ENCODE measurements around the gene ENKD1. TPM values are rescaled to one million over a fixed set of nuclear protein-coding genes. Genes with fewer than 3 reads are reported as not detected.
A peak's percentile ranks its signal among the peaks of the same experiment; 100 is the strongest.

The ENKD1 gene
- total and polyA plus RNA-seq, 2 of the 13 experiments (the other 11 are each of a cell fraction or from before 2014, with no cell fraction given) = 10.8 to 20.8 TPM

DNA sequence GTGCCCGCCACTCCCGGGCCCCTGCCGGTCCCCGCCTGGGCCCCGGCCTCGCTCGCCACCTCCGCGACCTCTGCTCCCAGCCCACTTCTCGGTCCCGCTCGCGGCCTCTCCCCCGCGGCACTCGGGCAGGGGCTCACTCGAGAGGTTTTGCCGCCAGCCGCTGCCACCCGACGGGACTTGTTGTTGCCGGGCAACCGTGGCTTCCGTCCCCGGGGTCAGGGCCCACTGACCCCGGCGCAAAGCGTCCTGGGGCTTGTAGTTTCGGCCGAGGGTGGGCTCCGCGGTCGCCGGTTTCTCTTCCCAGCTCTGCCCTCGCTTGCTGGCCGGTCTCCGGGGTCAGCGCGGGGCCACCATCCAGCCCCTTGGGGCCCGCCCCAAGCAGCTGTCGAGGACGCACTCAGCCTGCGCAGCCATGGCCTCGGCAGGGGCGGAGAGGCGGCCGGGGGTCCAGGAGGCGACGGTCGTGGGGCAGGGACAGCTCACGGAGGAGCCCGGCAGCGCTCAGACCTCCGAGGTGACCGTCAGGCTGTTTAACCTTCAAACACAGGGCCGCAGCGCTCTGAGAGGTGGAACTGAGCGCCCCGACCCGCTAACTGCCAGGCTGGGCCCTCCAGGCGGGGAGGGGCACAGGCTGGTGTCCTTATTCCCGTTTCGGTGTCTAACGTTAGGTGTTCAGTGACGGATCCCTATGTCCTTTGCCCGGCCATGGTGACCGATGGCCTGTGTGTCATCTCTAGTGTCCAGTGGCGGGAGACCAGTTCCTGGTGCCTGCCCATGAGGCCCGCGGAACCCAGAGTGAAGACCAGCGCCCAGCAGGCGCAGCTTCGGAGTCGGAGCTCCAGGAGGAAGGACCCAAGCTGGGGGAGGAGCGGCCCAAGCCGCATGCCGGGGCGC lies at the start of gene ENKD1, which contains the start of gene C16orf86 (continued):
- TF ChIP-seq FOXK1 (CRISPR knock-in tag; IDR thresholded peaks at IDR 0.05; ENCODE audit: borderline replicate concordance, low read depth) = 0 out of 2 replicates have a peak, but pooled peaks have one; percentile 13
- TF ChIP-seq ZBTB38 (CRISPR knock-in tag; IDR thresholded peaks at IDR 0.05) = peak; percentile 63
- TF ChIP-seq, protein P1, sequence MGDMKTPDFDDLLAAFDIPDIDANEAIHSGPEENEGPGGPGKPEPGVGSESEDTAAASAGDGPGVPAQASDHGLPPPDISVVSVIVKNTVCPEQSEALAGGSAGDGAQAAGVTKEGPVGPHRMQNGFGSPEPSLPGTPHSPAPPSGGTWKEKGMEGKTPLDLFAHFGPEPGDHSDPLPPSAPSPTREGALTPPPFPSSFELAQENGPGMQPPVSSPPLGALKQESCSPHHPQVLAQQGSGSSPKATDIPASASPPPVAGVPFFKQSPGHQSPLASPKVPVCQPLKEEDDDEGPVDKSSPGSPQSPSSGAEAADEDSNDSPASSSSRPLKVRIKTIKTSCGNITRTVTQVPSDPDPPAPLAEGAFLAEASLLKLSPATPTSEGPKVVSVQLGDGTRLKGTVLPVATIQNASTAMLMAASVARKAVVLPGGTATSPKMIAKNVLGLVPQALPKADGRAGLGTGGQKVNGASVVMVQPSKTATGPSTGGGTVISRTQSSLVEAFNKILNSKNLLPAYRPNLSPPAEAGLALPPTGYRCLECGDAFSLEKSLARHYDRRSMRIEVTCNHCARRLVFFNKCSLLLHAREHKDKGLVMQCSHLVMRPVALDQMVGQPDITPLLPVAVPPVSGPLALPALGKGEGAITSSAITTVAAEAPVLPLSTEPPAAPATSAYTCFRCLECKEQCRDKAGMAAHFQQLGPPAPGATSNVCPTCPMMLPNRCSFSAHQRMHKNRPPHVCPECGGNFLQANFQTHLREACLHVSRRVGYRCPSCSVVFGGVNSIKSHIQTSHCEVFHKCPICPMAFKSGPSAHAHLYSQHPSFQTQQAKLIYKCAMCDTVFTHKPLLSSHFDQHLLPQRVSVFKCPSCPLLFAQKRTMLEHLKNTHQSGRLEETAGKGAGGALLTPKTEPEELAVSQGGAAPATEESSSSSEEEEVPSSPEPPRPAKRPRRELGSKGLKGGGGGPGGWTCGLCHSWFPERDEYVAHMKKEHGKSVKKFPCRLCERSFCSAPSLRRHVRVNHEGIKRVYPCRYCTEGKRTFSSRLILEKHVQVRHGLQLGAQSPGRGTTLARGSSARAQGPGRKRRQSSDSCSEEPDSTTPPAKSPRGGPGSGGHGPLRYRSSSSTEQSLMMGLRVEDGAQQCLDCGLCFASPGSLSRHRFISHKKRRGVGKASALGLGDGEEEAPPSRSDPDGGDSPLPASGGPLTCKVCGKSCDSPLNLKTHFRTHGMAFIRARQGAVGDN (CRISPR knock-in tag; IDR thresholded peaks at IDR 0.05) = peak; percentile 46; the same call in 1 of the 2 replicates
- TF ChIP-seq, protein P2, sequence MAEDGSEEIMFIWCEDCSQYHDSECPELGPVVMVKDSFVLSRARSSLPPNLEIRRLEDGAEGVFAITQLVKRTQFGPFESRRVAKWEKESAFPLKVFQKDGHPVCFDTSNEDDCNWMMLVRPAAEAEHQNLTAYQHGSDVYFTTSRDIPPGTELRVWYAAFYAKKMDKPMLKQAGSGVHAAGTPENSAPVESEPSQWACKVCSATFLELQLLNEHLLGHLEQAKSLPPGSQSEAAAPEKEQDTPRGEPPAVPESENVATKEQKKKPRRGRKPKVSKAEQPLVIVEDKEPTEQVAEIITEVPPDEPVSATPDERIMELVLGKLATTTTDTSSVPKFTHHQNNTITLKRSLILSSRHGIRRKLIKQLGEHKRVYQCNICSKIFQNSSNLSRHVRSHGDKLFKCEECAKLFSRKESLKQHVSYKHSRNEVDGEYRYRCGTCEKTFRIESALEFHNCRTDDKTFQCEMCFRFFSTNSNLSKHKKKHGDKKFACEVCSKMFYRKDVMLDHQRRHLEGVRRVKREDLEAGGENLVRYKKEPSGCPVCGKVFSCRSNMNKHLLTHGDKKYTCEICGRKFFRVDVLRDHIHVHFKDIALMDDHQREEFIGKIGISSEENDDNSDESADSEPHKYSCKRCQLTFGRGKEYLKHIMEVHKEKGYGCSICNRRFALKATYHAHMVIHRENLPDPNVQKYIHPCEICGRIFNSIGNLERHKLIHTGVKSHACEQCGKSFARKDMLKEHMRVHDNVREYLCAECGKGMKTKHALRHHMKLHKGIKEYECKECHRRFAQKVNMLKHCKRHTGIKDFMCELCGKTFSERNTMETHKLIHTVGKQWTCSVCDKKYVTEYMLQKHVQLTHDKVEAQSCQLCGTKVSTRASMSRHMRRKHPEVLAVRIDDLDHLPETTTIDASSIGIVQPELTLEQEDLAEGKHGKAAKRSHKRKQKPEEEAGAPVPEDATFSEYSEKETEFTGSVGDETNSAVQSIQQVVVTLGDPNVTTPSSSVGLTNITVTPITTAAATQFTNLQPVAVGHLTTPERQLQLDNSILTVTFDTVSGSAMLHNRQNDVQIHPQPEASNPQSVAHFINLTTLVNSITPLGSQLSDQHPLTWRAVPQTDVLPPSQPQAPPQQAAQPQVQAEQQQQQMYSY (CRISPR knock-in tag; IDR thresholded peaks at IDR 0.05) = no peak; the same call in 1 of the 2 replicates
- TF ChIP-seq, protein P3, sequence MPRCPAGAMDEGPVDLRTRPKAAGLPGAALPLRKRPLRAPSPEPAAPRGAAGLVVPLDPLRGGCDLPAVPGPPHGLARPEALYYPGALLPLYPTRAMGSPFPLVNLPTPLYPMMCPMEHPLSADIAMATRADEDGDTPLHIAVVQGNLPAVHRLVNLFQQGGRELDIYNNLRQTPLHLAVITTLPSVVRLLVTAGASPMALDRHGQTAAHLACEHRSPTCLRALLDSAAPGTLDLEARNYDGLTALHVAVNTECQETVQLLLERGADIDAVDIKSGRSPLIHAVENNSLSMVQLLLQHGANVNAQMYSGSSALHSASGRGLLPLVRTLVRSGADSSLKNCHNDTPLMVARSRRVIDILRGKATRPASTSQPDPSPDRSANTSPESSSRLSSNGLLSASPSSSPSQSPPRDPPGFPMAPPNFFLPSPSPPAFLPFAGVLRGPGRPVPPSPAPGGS (CRISPR knock-in tag; IDR thresholded peaks at IDR 0.05) = 0 out of 2 replicates have a peak, but pooled peaks have one; percentile 6
- TF ChIP-seq HOXD1 (CRISPR knock-in tag; IDR thresholded peaks at IDR 0.05) = peak; percentile 73; the same call in 1 of the 2 replicates
- TF ChIP-seq ZNF510 (CRISPR knock-in tag; IDR thresholded peaks at IDR 0.05; ENCODE audit: low read depth) = no peak
- TF ChIP-seq, protein P4, sequence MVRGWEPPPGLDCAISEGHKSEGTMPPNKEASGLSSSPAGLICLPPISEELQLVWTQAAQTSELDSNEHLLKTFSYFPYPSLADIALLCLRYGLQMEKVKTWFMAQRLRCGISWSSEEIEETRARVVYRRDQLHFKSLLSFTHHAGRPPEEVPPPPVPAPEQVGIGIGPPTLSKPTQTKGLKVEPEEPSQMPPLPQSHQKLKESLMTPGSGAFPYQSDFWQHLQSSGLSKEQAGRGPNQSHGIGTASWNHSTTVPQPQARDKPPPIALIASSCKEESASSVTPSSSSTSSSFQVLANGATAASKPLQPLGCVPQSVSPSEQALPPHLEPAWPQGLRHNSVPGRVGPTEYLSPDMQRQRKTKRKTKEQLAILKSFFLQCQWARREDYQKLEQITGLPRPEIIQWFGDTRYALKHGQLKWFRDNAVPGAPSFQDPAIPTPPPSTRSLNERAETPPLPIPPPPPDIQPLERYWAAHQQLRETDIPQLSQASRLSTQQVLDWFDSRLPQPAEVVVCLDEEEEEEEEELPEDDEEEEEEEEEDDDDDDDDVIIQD (CRISPR knock-in tag; IDR thresholded peaks at IDR 0.05; ENCODE audit: low read depth) = peak; percentile 50; the same call in 1 of the 2 replicates
- peak; percentile 44; the same call in 1 of the 2 replicates for TF ChIP-seq ETV5 (CRISPR knock-in tag; IDR thresholded peaks at IDR 0.05; ENCODE audit: borderline replicate concordance)
- TF ChIP-seq, protein P5, sequence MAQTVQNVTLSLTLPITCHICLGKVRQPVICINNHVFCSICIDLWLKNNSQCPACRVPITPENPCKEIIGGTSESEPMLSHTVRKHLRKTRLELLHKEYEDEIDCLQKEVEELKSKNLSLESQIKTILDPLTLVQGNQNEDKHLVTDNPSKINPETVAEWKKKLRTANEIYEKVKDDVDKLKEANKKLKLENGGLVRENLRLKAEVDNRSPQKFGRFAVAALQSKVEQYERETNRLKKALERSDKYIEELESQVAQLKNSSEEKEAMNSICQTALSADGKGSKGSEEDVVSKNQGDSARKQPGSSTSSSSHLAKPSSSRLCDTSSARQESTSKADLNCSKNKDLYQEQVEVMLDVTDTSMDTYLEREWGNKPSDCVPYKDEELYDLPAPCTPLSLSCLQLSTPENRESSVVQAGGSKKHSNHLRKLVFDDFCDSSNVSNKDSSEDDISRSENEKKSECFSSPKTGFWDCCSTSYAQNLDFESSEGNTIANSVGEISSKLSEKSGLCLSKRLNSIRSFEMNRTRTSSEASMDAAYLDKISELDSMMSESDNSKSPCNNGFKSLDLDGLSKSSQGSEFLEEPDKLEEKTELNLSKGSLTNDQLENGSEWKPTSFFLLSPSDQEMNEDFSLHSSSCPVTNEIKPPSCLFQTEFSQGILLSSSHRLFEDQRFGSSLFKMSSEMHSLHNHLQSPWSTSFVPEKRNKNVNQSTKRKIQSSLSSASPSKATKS (CRISPR knock-in tag; IDR thresholded peaks at IDR 0.05) = no peak

Measured in HepG2 (cell line).